DMS79 (cell line): ENCODE measurements around the gene EFHB.
"Not testable (repeated sequence)": the region's sequence is repeated elsewhere in the genome, so short reads cannot be mapped to it uniquely, and the experiment has no call there.

Source experiments
- DNase-seq: peaks from one replicate; lab custom pipeline; 2025; lab: John Stamatoyannopoulos, UW

Gene EFHB

GRCh38 chr3:19934098-19934566 lies at the start of gene EFHB:
Gene EFHB (minus strand): TSS chr3:19934217. CDS start chr3:19934018, 199 bp downstream.
- DNase-seq, result no peak

GRCh38 chr3:19972054-19972453 lies 38.0 kb upstream of the EFHB start:
- DNase-seq, result no peak

GRCh38 chr3:19970327-19970726 lies 36.3 kb upstream of the EFHB start:
- no peak for DNase-seq

GRCh38 chr3:19967812-19968211 lies 33.8 kb upstream of the EFHB start:
- no peak for DNase-seq

GRCh38 chr3:19967208-19967607 lies 33.2 kb upstream of the EFHB start:
- no peak for DNase-seq

- DNase-seq, result no peak
Measured at GRCh38 chr3:19961960-19962359, 27.9 kb upstream of the EFHB start.

- no peak for DNase-seq
Measured at GRCh38 chr3:19960696-19961095, 26.7 kb upstream of the EFHB start.

GRCh38 chr3:19959505-19959904 lies 25.5 kb upstream of the EFHB start:
- no peak for DNase-seq

GRCh38 chr3:19957354-19957753 lies 23.3 kb upstream of the EFHB start:
- DNase-seq, result not testable (repeated sequence)

- no peak for DNase-seq
Measured at GRCh38 chr3:19954676-19955075, 20.7 kb upstream of the EFHB start.

GRCh38 chr3:19950316-19950715 lies 16.3 kb upstream of the EFHB start:
- no peak for DNase-seq

- DNase-seq, result no peak
Measured at GRCh38 chr3:19948226-19948591, 14.2 kb upstream of the EFHB start.

- no peak for DNase-seq
Measured at GRCh38 chr3:19947549-19948225, 13.7 kb upstream of the EFHB start.

GRCh38 chr3:19946832-19947548 lies 13.0 kb upstream of the EFHB start, which contains the start of gene RAB5A:
Gene RAB5A (plus strand): TSS chr3:19947097. CDS start chr3:19950899, 3,802 bp downstream.
- DNase-seq, result peak; percentile 88

GRCh38 chr3:19945969-19946831 lies 12.2 kb upstream of the EFHB start:
- no peak for DNase-seq

- DNase-seq, result no peak
Measured at GRCh38 chr3:19945534-19945933, 11.5 kb upstream of the EFHB start.

GRCh38 chr3:19940643-19941042 lies 6.6 kb upstream of the EFHB start:
- no peak for DNase-seq

- no peak for DNase-seq
Measured at GRCh38 chr3:19938295-19938627, 4.2 kb upstream of the EFHB start.

GRCh38 chr3:19937459-19938294 lies 3.7 kb upstream of the EFHB start:
- DNase-seq, result no peak

GRCh38 chr3:19932422-19932821 lies 1.6 kb downstream of the EFHB start:
- no peak for DNase-seq

GRCh38 chr3:19931767-19932188 lies 2.2 kb downstream of the EFHB start:
- no peak for DNase-seq
